GM18526 (cell line): ENCODE results near the gene SH3RF2.

ENCODE experiments used
- POLR2A ChIP-seq: IDR thresholded peaks from 3 replicates; pipeline ENCODE4 v1.6.1; 2011; ENCODE audit not compliant: insufficient read length; ENCODE audit errors: extremely low read depth

SH3RF2 gene

GRCh38 chr5:145962001-145962400, 25.6 kb downstream of the SH3RF2 start:
- TF ChIP-seq POLR2A: no peak

GRCh38 chr5:145965804-145966203, 29.4 kb downstream of the SH3RF2 start:
- TF ChIP-seq POLR2A: no peak

- TF ChIP-seq POLR2A: no peak
Measured at GRCh38 chr5:145967296-145967695, 30.9 kb downstream of the SH3RF2 start.

GRCh38 chr5:145968970-145969713, 32.8 kb downstream of the SH3RF2 start:
- no peak for TF ChIP-seq POLR2A

- no peak for TF ChIP-seq POLR2A
Measured at GRCh38 chr5:145969714-145970092, 33.3 kb downstream of the SH3RF2 start.

- TF ChIP-seq POLR2A: no peak
Measured at GRCh38 chr5:145971108-145971507, 34.7 kb downstream of the SH3RF2 start.

GRCh38 chr5:145971701-145972100, 35.3 kb downstream of the SH3RF2 start:
- no peak for TF ChIP-seq POLR2A

GRCh38 chr5:145975001-145975360, 38.6 kb downstream of the SH3RF2 start:
- TF ChIP-seq POLR2A: no peak

- TF ChIP-seq POLR2A: no peak
Measured at GRCh38 chr5:145975361-145976066, 39.1 kb downstream of the SH3RF2 start.

- TF ChIP-seq POLR2A: no peak
Measured at GRCh38 chr5:145976431-145977155, 40.2 kb downstream of the SH3RF2 start.

GRCh38 chr5:145978171-145978570, 41.8 kb downstream of the SH3RF2 start:
- no peak for TF ChIP-seq POLR2A

GRCh38 chr5:145978708-145979107, 42.3 kb downstream of the SH3RF2 start:
- no peak for TF ChIP-seq POLR2A

- TF ChIP-seq POLR2A: no peak
Measured at GRCh38 chr5:145979270-145980223, 43.2 kb downstream of the SH3RF2 start.

GRCh38 chr5:145980259-145980658, 43.9 kb downstream of the SH3RF2 start:
- TF ChIP-seq POLR2A: no peak

GRCh38 chr5:145980718-145981117, 44.3 kb downstream of the SH3RF2 start:
- TF ChIP-seq POLR2A: no peak
